Measurements from ENCODE around the gene IMMP2L. TPM values are rescaled to one million over a fixed set of nuclear protein-coding genes. Genes with fewer than 3 reads are reported as not detected.

IMMP2L gene
- total and polyA plus RNA-seq, 2 of the 4 experiments (the other 2 are of a cell fraction) = 5.8 to 9.3 TPM

GRCh38 chr7:110646804-110647203 is 915.5 kb downstream of the IMMP2L start:
- ATAC-seq (ENCODE audit: low read depth) (no peak), DNase-seq (no peak)
- Histone ChIP-seq H3K23ac (ENCODE audit: low read depth, low read length) (no peak overlapping the region), H4K91ac (ENCODE audit: insufficient read depth, low read depth, low read length) (no peak overlapping the region), H3K36me3 (ENCODE audit: control insufficient read depth, insufficient read depth, low read length) (no peaks in the 10 kb centered on the region), H2BK5ac (ENCODE audit: low read depth, low read length, poor library complexity, severe bottlenecking) (no peak overlapping the region), H3K4ac (ENCODE audit: low read depth, low read length) (no peak overlapping the region), H3K27me3 (ENCODE audit: control insufficient read depth, insufficient read depth, low read length) (no peaks in the 10 kb centered on the region), H2AK9ac (replicated peaks; ENCODE audit: low read depth, low read length, poor library complexity) (no peak overlapping the region), H2BK20ac (ENCODE audit: low read depth, low read length) (no peak overlapping the region), H3K56ac (ENCODE audit: extremely low read depth, insufficient read depth, low read length) (no peak overlapping the region), H3K9me1 (ENCODE audit: insufficient read depth, low read length) (no peaks in the 10 kb centered on the region), H2BK120ac (ENCODE audit: low read depth, low read length) (no peak overlapping the region), H2BK15ac (ENCODE audit: low read depth, low read length) (no peak overlapping the region), H3K4me3 (ENCODE audit: insufficient read depth, low read depth, low read length) (no peak overlapping the region), H4K5ac (ENCODE audit: low read depth, low read length) (no peak overlapping the region), H3K14ac (replicated peaks; ENCODE audit: low read depth, low read length) (no peak overlapping the region), H2AFZ (replicated peaks; ENCODE audit: low read length, poor library complexity) (no peak overlapping the region), H3K27ac (ENCODE audit: insufficient read depth, low read length) (no peak overlapping the region), H3K79me1 (ENCODE audit: low read depth in 1 of 2, low read length in 2 of 2) (no peaks in the 10 kb centered on the region), H3K4me2 (ENCODE audit: low read depth, low read length) (no peak overlapping the region), H3K9me3 (ENCODE audit: control insufficient read depth, insufficient read depth, low read length) (no peaks in the 10 kb centered on the region), H3K9ac (ENCODE audit: low read depth, low read length) (no peak overlapping the region), H2AK5ac (ENCODE audit: low read depth, low read length) (no peak overlapping the region), H3K4me1 (ENCODE audit: control insufficient read depth, insufficient read depth, low read length) (no peaks in the 10 kb centered on the region), H4K8ac (ENCODE audit: low read depth in 2 of 2, low read length in 2 of 2) (no peak overlapping the region), H4K20me1 (ENCODE audit: insufficient read depth, low read length) (no peaks in the 10 kb centered on the region), H3K18ac (ENCODE audit: low read depth, low read length) (no peak overlapping the region)
- TF ChIP-seq BHLHE40 (IDR thresholded peaks at IDR 0.05; ENCODE audit: low read depth, low read length) = no peak
- TF ChIP-seq NFE2L2 (IDR thresholded peaks at IDR 0.05; ENCODE audit: low read depth, low read length) = no peak
- TF ChIP-seq, protein P1, sequence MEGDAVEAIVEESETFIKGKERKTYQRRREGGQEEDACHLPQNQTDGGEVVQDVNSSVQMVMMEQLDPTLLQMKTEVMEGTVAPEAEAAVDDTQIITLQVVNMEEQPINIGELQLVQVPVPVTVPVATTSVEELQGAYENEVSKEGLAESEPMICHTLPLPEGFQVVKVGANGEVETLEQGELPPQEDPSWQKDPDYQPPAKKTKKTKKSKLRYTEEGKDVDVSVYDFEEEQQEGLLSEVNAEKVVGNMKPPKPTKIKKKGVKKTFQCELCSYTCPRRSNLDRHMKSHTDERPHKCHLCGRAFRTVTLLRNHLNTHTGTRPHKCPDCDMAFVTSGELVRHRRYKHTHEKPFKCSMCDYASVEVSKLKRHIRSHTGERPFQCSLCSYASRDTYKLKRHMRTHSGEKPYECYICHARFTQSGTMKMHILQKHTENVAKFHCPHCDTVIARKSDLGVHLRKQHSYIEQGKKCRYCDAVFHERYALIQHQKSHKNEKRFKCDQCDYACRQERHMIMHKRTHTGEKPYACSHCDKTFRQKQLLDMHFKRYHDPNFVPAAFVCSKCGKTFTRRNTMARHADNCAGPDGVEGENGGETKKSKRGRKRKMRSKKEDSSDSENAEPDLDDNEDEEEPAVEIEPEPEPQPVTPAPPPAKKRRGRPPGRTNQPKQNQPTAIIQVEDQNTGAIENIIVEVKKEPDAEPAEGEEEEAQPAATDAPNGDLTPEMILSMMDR (conservative IDR thresholded peaks at IDR 0.05; ENCODE audit: low read depth, low read length) = no peak
- no peak for TF ChIP-seq CEBPB (IDR thresholded peaks at IDR 0.05; ENCODE audit: low read depth, low read length)
- no peak for TF ChIP-seq RAD21 (IDR thresholded peaks at IDR 0.05; ENCODE audit: low read length)
- no peak for TF ChIP-seq MAFK (IDR thresholded peaks at IDR 0.05; ENCODE audit: low read depth, low read length)
- POLR2A ChIA-PET (ENCODE audit: unreplicated experiment) = no interaction called here
- WGBS, 2 experiments (ENCODE audit: extremely low coverage in 2 of 2, insufficient read length in 1 of 2) = no CpG with 5 or more reads among the region's 2 CpGs
- dilution Hi-C loops (cut with HindIII; ENCODE audit: low sequenced_read_pairs, unreplicated experiment) = no loop called here
- CTCF ChIA-PET = no interaction called here
- in situ Hi-C loops (cut with MboI; ENCODE audit: low sequenced_read_pairs) = no loop called here
- intact Hi-C loops (cut with micrococcal nuclease) = no loop called here
- BruUV-seq (replicated peaks) = no TSS peak
